Transverse colon (tissue), 4 donors: ENCODE measurements around the gene SHPK. TPM values are rescaled to one million over a fixed set of nuclear protein-coding genes. Genes with fewer than 3 reads are reported as not detected.

Experiments used
- DNase-seq: peaks from one replicate; pipeline ENCODE4 v3.0.0-alpha.2; 2019
- H3K27ac ChIP-seq, 4 donors: fragments of 200-600 bp; sonication (generic); 2 replicates each; pipeline ENCODE4 v1.5.1; 2016 to 2018; ENCODE audit warnings: inconsistent platforms in 4 of 4
- H3K27me3 ChIP-seq: fragments of 200-600 bp; sonication (generic); 2 replicates; pipeline ENCODE4 v1.5.1; 2017; ENCODE audit warnings: inconsistent platforms
- H3K36me3 ChIP-seq, 4 donors: fragments of 200-600 bp; sonication (generic); 2 replicates each; pipeline ENCODE4 v1.5.1; 2017 to 2019; ENCODE audit warnings: inconsistent platforms in 4 of 4
- H3K4me1 ChIP-seq, 4 donors: fragments of 200-600 bp; sonication (generic); 2 replicates each; pipeline ENCODE4 v1.5.1; 2017 to 2020; ENCODE audit warnings: inconsistent platforms in 4 of 4
- H3K4me3 ChIP-seq, 4 donors: fragments of 200-600 bp; sonication (generic); 1 replicate in 1 of 4; 2 replicates in 3 of 4; pipeline versions ENCODE4 v1.5.1 to v1.6.1; 2017 to 2019; ENCODE audit warnings: inconsistent platforms in 4 of 4
- H3K9me3 ChIP-seq, 2 donors: fragments of 200-600 bp; sonication (generic); 2 replicates each; pipeline ENCODE4 v1.5.1; 2017 to 2019; ENCODE audit warnings: inconsistent platforms in 2 of 2
- CTCF ChIP-seq, 5 experiments: fragments of 200-600 bp in 3 of 5; fragments of 450-650 bp in 2 of 5; sonication (generic) in 3 of 5; IDR thresholded peaks; 1 replicate in 2 of 5; 2 replicates in 3 of 5; pipeline ENCODE4 v1.5.1; 2016 to 2017; ENCODE audit warnings: antibody characterized with exemption in 5 of 5, inconsistent platforms in 3 of 5, mild to moderate bottlenecking in 2 of 5, moderate library complexity in 1 of 5
- EP300 ChIP-seq: sonication (generic); formaldehyde crosslinking; IDR thresholded peaks from one replicate; pipeline ENCODE4 v1.6.1; 2017; ENCODE audit warnings: antibody characterized with exemption, low read depth
- POLR2A ChIP-seq: fragments of 450-650 bp; IDR thresholded peaks from one replicate; pipeline ENCODE4 v1.6.1; 2016; ENCODE audit warnings: antibody characterized with exemption, mild to moderate bottlenecking, moderate library complexity
- POLR2AphosphoS5 ChIP-seq, 3 donors: sonication (generic); formaldehyde crosslinking; IDR thresholded peaks; one replicate each; pipeline ENCODE4 v1.6.1; 2016; ENCODE audit warnings: antibody characterized with exemption in 3 of 3
- WGBS, 2 donors: methylation state at CpG; one replicate each; pipeline ENCODE4 v1.1.5; 2018; ENCODE audit warnings: low coverage in 1 of 2; 5-methylcytosine and 5-hydroxymethylcytosine counted together
- in situ Hi-C, 4 donors: fragments of 200-750 bp; cut with MboI; loops; one replicate each; pipeline versions ENCODE4 v1.15.0 to v1.15.1; 2017; ENCODE audit warnings: low sequenced_read_pairs in 3 of 4, low pct_ligation_motif_present in 1 of 4, low pct_unique_long_range_greater_than_20kb in 1 of 4
- intact Hi-C: fragments of 100-400 bp; cut with DNase I; formaldehyde crosslinking; loops from one replicate; pipeline ENCODE4 v1.15.1; 2023; ENCODE audit warnings: low total_unique reads
- total RNA-seq, 4 donors: library from RNA; depleted of rRNA; stranded (reverse); fragments of >200 nt; gene quantifications; one replicate each; pipeline ENCODE4 v1.1.0, GENCODE V29; 2016

SHPK gene
- total RNA-seq, 4 donors from 2014 or later = 9.0 to 50.9 (median 24.2) TPM

- Histone ChIP-seq H3K27ac (no peak overlapping the region), H3K4me3 (no peak overlapping the region), H3K27me3 (no peaks in the 10 kb centered on the region), H3K4me1 (no peaks in the 10 kb centered on the region), H3K9me3 (no peaks in the 10 kb centered on the region), H3K36me3 (peaks cover 0 to 4% (median 0%) of the 10 kb centered on the region in 4 donors)
- DNase-seq = no peak
- intact Hi-C loops (no loop called here), in situ Hi-C loops (no loop called here)
- TF ChIP-seq POLR2A = no peak
- no peak for TF ChIP-seq POLR2AphosphoS5 (IDR thresholded peaks at IDR 0.05)
- no peak for TF ChIP-seq CTCF (IDR thresholded peaks at IDR 0.05)
- no peak for TF ChIP-seq EP300
- 100% methylated on average over 1 to 6 of the region's 7 CpGs for WGBS, 2 donors
These were observed 61.8 kb downstream of the SHPK start for GRCh38 chr17:3574231-3574630.

GRCh38 chr17:3573246-3574100 lies 62.6 kb downstream of the SHPK start:
- Histone ChIP-seq H3K9me3 (no peaks in the 10 kb centered on the region), H3K27me3 (no peaks in the 10 kb centered on the region), H3K36me3 (peaks cover 0 to 4% (median 0%) of the 10 kb centered on the region in 4 donors), H3K4me1 (no peaks in the 10 kb centered on the region), H3K27ac (no peak overlapping the region), H3K4me3 (no peak overlapping the region)
- intact Hi-C loops = no loop called here
- no peak for TF ChIP-seq POLR2A
- no peak for TF ChIP-seq CTCF (IDR thresholded peaks at IDR 0.05)
- TF ChIP-seq EP300 = no peak
- no peak for TF ChIP-seq POLR2AphosphoS5 (IDR thresholded peaks at IDR 0.05)
- in situ Hi-C loops = no loop called here
- DNase-seq = no peak
- 84 to 90% methylated on average over 4 to 19 of the region's 22 CpGs for WGBS, 2 donors

GRCh38 chr17:3572231-3572630 lies 63.8 kb downstream of the SHPK start:
- TF ChIP-seq POLR2AphosphoS5 (IDR thresholded peaks at IDR 0.05) (no peak), POLR2A (no peak), EP300 (no peak), CTCF (IDR thresholded peaks at IDR 0.05) (no peak)
- no peak for DNase-seq
- WGBS, 2 donors = 92% methylated on average over 2 of the region's 7 CpGs; no CpG with 5 or more reads in 1 of the 2 donors
- no peaks in the 10 kb centered on the region for H3K4me1 ChIP-seq
- no peaks in the 10 kb centered on the region for H3K9me3 ChIP-seq
- H3K4me3 ChIP-seq = no peak overlapping the region
- in situ Hi-C loops (no loop called here), intact Hi-C loops (no loop called here)
- peaks cover 0 to 4% (median 0%) of the 10 kb centered on the region in 4 donors for H3K36me3 ChIP-seq
- no peak overlapping the region for H3K27ac ChIP-seq
- H3K27me3 ChIP-seq = no peaks in the 10 kb centered on the region

- in situ Hi-C loops (no loop called here), intact Hi-C loops (no loop called here)
- Histone ChIP-seq H3K4me3 (no peak overlapping the region), H3K9me3 (no peaks in the 10 kb centered on the region), H3K36me3 (peaks cover 0 to 4% (median 0%) of the 10 kb centered on the region in 4 donors), H3K4me1 (no peaks in the 10 kb centered on the region), H3K27ac (no peak overlapping the region), H3K27me3 (no peaks in the 10 kb centered on the region)
- no peak for TF ChIP-seq CTCF (IDR thresholded peaks at IDR 0.05)
- no peak for TF ChIP-seq POLR2AphosphoS5 (IDR thresholded peaks at IDR 0.05)
- no peak for TF ChIP-seq EP300
- TF ChIP-seq POLR2A = no peak
- 93% methylated on average over 28 of the region's 36 CpGs; no CpG with 5 or more reads in 1 of the 2 donors for WGBS, 2 donors
- no peak for DNase-seq
These were observed 64.8 kb downstream of the SHPK start for GRCh38 chr17:3571043-3571900.
